ENCODE data around the gene NAALADL2. TPM values are rescaled to one million over a fixed set of nuclear protein-coding genes. Genes with fewer than 3 reads are reported as not detected.
A peak's percentile ranks its signal among the peaks of the same experiment; 100 is the strongest.

NAALADL2 gene
- total RNA-seq, 1 experiment from 2014 or later: 12.8 TPM

DNA sequence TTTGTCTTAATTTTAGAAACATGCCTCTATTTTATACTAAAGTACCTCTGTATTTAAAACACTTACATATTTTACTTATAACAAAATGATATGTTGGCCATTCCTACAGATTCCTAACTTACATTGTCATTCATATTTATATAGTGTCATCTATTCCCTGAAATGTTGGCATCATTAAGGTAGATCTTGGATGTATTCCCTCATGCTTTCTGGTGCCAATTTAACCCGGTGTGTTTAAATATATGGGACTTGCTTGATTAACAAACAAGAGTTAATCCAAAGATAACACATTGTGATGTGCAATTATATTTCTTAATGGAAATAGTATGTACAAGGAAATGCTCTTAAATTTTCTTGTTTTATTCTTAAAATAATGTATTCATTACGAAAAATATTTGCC lies 352.3 kb downstream of the NAALADL2 start:
- no peaks in the 10 kb centered on the region for H3K27me3 ChIP-seq (ENCODE audit: insufficient read depth, low read depth)
- 0 out of 2 replicates have a peak, but pooled peaks cover 7% of the 10 kb centered on the region for H3K4me1 ChIP-seq (replicated peaks; ENCODE audit: insufficient read depth)
- H3K4me3 ChIP-seq: no peak overlapping the region
- no peaks in the 10 kb centered on the region for H4K20me1 ChIP-seq (ENCODE audit: insufficient read depth)
- intact Hi-C loops (cut with micrococcal nuclease; ENCODE audit: unreplicated experiment): no loop called here
- no peak for DNase-seq
- H3K4me2 ChIP-seq: no peak overlapping the region
- no peaks in the 10 kb centered on the region for H3K9me2 ChIP-seq (ENCODE audit: insufficient read depth)
- no peak overlapping the region for H3K27ac ChIP-seq
- 0 out of 2 replicates have a peak, but pooled peaks cover 5% of the 10 kb centered on the region for H3K9me3 ChIP-seq (ENCODE audit: insufficient read depth, low read depth)
- POLR2A ChIA-PET (ENCODE audit: unreplicated experiment): no interaction called here
- no peaks in the 10 kb centered on the region for H3K79me2 ChIP-seq (ENCODE audit: low read depth)
- CTCF ChIA-PET: no interaction called here
- no peaks in the 10 kb centered on the region for H3K36me3 ChIP-seq (ENCODE audit: low read depth)
- TF ChIP-seq EZH2 (IDR thresholded peaks at IDR 0.05; ENCODE audit: low read depth) (no peak), CTCF (conservative IDR thresholded peaks at IDR 0.05) (no peak)
- H3F3A ChIP-seq (ENCODE audit: insufficient read depth, low read depth): no peaks in the 10 kb centered on the region
- H2AFZ ChIP-seq: no peak overlapping the region
- BruUV-seq (replicated peaks): no TSS peak

DNA sequence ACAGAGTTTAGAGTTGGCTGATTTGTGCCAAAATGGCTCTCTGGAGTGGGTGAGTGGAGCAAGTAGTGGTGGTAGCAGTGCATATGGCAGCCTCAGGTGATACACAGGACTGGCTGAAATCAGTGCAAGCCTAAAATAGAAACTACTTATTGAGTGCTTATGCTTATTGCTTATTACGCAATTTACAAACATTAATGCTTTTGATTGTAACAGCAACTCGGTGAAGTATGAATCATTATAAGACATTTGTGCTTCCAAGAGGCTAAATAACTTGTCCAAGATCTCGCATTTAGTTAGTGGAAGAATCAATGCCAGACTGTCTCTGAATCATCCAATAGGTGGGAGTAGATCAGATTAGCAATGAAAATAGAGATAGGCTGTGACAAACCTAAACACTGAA lies 353.8 kb downstream of the NAALADL2 start:
- 0 out of 2 replicates have a peak, but pooled peaks cover 5% of the 10 kb centered on the region for H3K9me3 ChIP-seq (ENCODE audit: insufficient read depth, low read depth)
- H3K4me2 ChIP-seq: no peak overlapping the region
- POLR2A ChIA-PET (ENCODE audit: unreplicated experiment): no interaction called here
- H3K4me3 ChIP-seq: no peak overlapping the region
- intact Hi-C loops (cut with micrococcal nuclease; ENCODE audit: unreplicated experiment): no loop called here
- H3K27me3 ChIP-seq (ENCODE audit: insufficient read depth, low read depth): no peaks in the 10 kb centered on the region
- H3K4me1 ChIP-seq (replicated peaks; ENCODE audit: insufficient read depth): 0 out of 2 replicates have a peak, but pooled peaks cover 7% of the 10 kb centered on the region
- H4K20me1 ChIP-seq (ENCODE audit: insufficient read depth): no peaks in the 10 kb centered on the region
- H3F3A ChIP-seq (ENCODE audit: insufficient read depth, low read depth): no peaks in the 10 kb centered on the region
- no peak for DNase-seq
- no peaks in the 10 kb centered on the region for H3K79me2 ChIP-seq (ENCODE audit: low read depth)
- CTCF ChIA-PET: no interaction called here
- TF ChIP-seq CTCF (conservative IDR thresholded peaks at IDR 0.05): no peak
- no peak for TF ChIP-seq EZH2 (IDR thresholded peaks at IDR 0.05; ENCODE audit: low read depth)
- BruUV-seq (replicated peaks): no TSS peak
- H3K27ac ChIP-seq: no peak overlapping the region
- no peaks in the 10 kb centered on the region for H3K9me2 ChIP-seq (ENCODE audit: insufficient read depth)
- 0 out of 2 replicates have a peak overlapping the region, but pooled peaks have one; percentile 2 for H2AFZ ChIP-seq
- H3K36me3 ChIP-seq (ENCODE audit: low read depth): no peaks in the 10 kb centered on the region

DNA sequence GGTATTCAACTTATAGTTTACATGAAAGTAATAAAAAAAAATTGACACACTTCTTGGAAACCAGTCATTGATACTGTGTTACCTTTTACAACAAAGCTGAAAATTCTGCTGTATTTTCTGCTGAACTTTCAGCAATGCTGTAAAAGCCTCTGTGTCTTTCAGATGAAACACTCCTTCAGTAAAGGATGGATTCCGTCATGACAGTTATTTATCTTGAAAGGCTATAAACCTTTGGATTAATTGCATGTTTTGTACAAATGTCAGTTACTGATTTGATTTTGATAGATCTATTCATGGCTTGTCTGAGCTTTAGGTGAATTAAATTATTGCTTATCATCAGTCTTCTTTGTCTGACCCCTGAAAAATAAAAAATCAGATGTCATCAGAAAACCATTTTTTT lies 355.1 kb downstream of the NAALADL2 start:
- H2AFZ ChIP-seq: no peak overlapping the region
- H3K4me3 ChIP-seq: no peak overlapping the region
- no peak for TF ChIP-seq EZH2 (IDR thresholded peaks at IDR 0.05; ENCODE audit: low read depth)
- no peak for TF ChIP-seq CTCF (conservative IDR thresholded peaks at IDR 0.05)
- 0 out of 2 replicates have a peak, but pooled peaks cover under 1% of the 10 kb centered on the region for H3K9me3 ChIP-seq (ENCODE audit: insufficient read depth, low read depth)
- H3K27ac ChIP-seq: no peak overlapping the region
- H3K27me3 ChIP-seq (ENCODE audit: insufficient read depth, low read depth): no peaks in the 10 kb centered on the region
- ChIA-PET POLR2A (ENCODE audit: unreplicated experiment) (no interaction called here), CTCF (no interaction called here)
- H3K36me3 ChIP-seq (ENCODE audit: low read depth): no peaks in the 10 kb centered on the region
- no peaks in the 10 kb centered on the region for H3K79me2 ChIP-seq (ENCODE audit: low read depth)
- BruUV-seq (replicated peaks): no TSS peak
- H3K9me2 ChIP-seq (ENCODE audit: insufficient read depth): no peaks in the 10 kb centered on the region
- no peak for DNase-seq
- H3K4me2 ChIP-seq: no peak overlapping the region
- H4K20me1 ChIP-seq (ENCODE audit: insufficient read depth): no peaks in the 10 kb centered on the region
- no peaks in the 10 kb centered on the region for H3F3A ChIP-seq (ENCODE audit: insufficient read depth, low read depth)
- intact Hi-C loops (cut with micrococcal nuclease; ENCODE audit: unreplicated experiment): no loop called here
- 0 out of 2 replicates have a peak, but pooled peaks cover 7% of the 10 kb centered on the region for H3K4me1 ChIP-seq (replicated peaks; ENCODE audit: insufficient read depth)
